Measurements from ENCODE around the gene LIMA1.
A peak's percentile ranks its signal among the peaks of the same experiment; 100 is the strongest.

Gene LIMA1

DNA sequence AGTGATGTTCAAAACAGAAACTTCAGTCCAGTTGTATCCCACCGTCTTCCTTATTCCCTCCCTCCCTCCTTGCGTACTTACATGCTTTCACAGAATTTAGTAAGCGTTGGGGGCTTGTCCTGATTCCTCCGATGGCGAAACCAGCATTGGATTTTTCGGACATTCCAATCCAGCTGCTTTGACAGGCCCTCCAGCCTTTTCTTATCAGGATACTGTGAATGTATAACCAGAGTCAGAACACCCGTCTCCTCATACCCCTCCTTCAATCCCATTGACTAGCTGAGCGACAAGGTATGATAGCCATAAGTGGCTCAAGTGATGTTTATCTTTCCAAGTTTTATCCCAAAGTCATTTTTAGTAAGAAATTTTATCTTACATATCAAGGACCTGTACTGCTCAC is 140.3 kb downstream of the LIMA1 start:
- no peak for ATAC-seq
- Mint-ChIP-seq H3K36me3 (peaks cover 34% of the 10 kb centered on the region), H3K4me3 (no peak overlapping the region), H3K27me3 (no peaks in the 10 kb centered on the region), H3K27ac (no peak overlapping the region), H3K4me1 (no peaks in the 10 kb centered on the region), H3K9me3 (no peaks in the 10 kb centered on the region)

DNA sequence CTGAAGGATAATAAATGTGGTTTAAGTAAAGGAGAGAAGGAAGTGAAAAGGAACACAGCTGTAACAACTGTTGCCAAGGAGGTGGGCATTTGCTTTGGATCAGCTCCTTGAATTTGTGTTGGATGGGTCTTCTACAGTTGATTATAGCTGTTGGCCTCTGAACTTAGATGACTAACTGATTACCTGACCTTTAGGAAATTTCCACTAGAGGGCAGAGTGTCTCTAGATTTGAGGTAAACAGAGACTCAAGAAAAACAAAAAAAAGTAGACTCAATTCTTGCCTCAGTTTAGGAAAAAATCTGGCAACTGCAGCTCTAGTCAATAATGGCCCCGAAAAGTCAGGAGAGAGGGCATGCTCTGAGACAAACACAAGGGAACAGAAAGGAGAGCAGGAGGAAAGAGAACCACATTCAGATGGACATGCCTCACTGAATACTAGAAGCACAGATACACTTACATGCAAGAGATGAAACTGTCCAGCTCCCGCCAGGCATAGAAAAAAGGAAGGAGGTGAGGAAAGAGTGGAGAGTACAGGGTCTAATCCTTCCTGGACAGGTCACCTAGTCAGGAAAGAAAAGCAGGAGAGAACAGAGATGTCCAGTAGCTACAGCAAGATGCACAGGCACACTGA is 150.7 kb downstream of the LIMA1 start:
- Mint-ChIP-seq H3K27me3 (no peaks in the 10 kb centered on the region), H3K4me3 (no peak overlapping the region), H3K36me3 (peaks cover 68% of the 10 kb centered on the region), H3K9me3 (no peaks in the 10 kb centered on the region), H3K27ac (no peak overlapping the region), H3K4me1 (peaks cover 18% of the 10 kb centered on the region)
- no peak for ATAC-seq

DNA sequence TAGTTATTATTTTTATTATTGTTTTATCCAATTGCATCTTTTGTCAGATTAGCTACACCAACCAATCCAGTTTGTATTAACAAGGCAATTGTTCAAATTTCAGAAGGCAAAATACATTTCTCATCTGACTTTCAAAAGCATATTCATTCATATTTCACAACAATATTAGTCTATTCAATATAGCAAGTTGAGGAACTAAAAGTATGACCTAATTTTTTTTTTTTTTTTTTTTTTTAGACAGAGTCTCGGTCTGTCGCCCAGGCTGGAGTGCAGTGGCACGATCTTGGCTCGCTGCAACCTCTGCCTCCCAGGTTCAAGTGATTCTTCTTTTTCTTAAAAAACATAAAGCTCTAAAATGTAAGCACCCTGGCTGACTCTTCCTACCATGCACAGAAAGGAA is 154.0 kb downstream of the LIMA1 start:
- Mint-ChIP-seq H3K4me1 (peaks cover 36% of the 10 kb centered on the region), H3K4me3 (no peak overlapping the region), H3K27ac (peak overlapping the region; percentile 66), H3K36me3 (peaks cover 67% of the 10 kb centered on the region), H3K27me3 (no peaks in the 10 kb centered on the region), H3K9me3 (no peaks in the 10 kb centered on the region)
- no peak for ATAC-seq

DNA sequence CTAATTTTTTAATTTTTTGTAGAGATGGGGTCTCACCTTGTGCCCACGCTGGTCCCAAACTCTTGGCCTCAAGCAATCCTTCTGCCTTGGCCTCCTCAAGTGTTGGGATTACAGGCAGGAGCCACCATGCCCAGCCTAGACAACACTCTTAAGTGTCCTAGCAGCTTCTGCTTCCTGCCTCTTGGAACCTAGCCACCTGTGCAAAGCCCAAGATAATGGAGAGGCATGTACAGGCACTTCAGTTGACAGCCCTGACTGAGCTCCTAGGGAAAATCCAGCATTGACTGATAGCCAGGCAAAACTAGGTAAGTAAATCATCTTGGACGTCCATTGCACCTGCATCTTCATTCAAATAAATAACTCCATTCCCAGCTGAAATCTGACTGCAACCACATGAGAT is 155.8 kb downstream of the LIMA1 start:
- H3K4me1 Mint-ChIP-seq, result peaks cover 30% of the 10 kb centered on the region
- peak overlapping the region; percentile 66 for H3K27ac Mint-ChIP-seq
- H3K4me3 Mint-ChIP-seq, result no peak overlapping the region
- H3K27me3 Mint-ChIP-seq, result no peaks in the 10 kb centered on the region
- ATAC-seq, result no peak
- peaks cover 66% of the 10 kb centered on the region for H3K36me3 Mint-ChIP-seq
- H3K9me3 Mint-ChIP-seq, result no peaks in the 10 kb centered on the region
